Measurements from ENCODE around the gene ATG16L1. TPM values are rescaled to one million over a fixed set of nuclear protein-coding genes. Genes with fewer than 3 reads are reported as not detected.

ATG16L1 gene
- total RNA-seq, 1 experiment from 2014 or later, result 42.0 TPM

- H3K18ac ChIP-seq (ENCODE audit: insufficient read length, low read depth, low read length), result no peak overlapping the region
- Mint-ChIP-seq H3K27me3 (ENCODE audit: low read depth) (peaks cover 3% of the 10 kb centered on the region), H3K36me3 (ENCODE audit: insufficient read depth in 1 of 3, low read depth in 3 of 3) (peaks cover 0 to 5% (median 2%) of the 10 kb centered on the region in 3 experiments; a peak in 3 of 7 replicates), H3K9me3 (peaks cover 0 to 2% of the 10 kb centered on the region in 2 experiments; a peak in 2 of 5 replicates), H3K27ac (peak overlapping the region in 2 of 3 experiments; percentile 62 to 90; a peak in 3 of 7 replicates), H3K4me3 (peak overlapping the region; percentile 27 to 33; a peak in 2 of 5 replicates), H3K4me1 (peaks cover 40% of the 10 kb centered on the region in 2 experiments)
- no peaks in the 10 kb centered on the region for H3K27me3 ChIP-seq (ENCODE audit: insufficient read depth, low read length)
- H2AFZ ChIP-seq (ENCODE audit: low read length), result no peak overlapping the region
- no peaks in the 10 kb centered on the region for H3K9me3 ChIP-seq (ENCODE audit: control insufficient read depth, low read depth, low read length)
- DNase-seq, result no peak
- no peak for TF ChIP-seq CTCF (conservative IDR thresholded peaks at IDR 0.05)
- no peak overlapping the region for H3K14ac ChIP-seq (ENCODE audit: insufficient read depth, low read length)
- H3T11ph ChIP-seq (ENCODE audit: low read length), result no peak overlapping the region
- peaks cover 8% of the 10 kb centered on the region; the same call in 1 of the 2 replicates for H3K4me1 ChIP-seq (ENCODE audit: insufficient read depth, low read length)
- no peak overlapping the region for H4K91ac ChIP-seq (ENCODE audit: insufficient read length, low read depth, low read length)
- no peak overlapping the region for H2BK5ac ChIP-seq (ENCODE audit: insufficient read length, low read length)
- H2BK15ac ChIP-seq (ENCODE audit: low read depth, low read length), result no peak overlapping the region
- no peak overlapping the region for H2BK12ac ChIP-seq (ENCODE audit: insufficient read length, low read depth, low read length)
- H3K9ac ChIP-seq (ENCODE audit: extremely low read depth, insufficient read length, low read length), result no peak overlapping the region
- no peak overlapping the region for H3K4ac ChIP-seq (ENCODE audit: low read depth, low read length)
- H2AK5ac ChIP-seq (ENCODE audit: insufficient read length, low read length), result no peak overlapping the region
- no peak overlapping the region for H3K23ac ChIP-seq (ENCODE audit: insufficient read length, low read depth, low read length)
- H4K20me1 ChIP-seq (ENCODE audit: control insufficient read depth, insufficient read depth, insufficient read length), result no peaks in the 10 kb centered on the region
- H3K79me2 ChIP-seq (ENCODE audit: insufficient read depth, low read length), result no peaks in the 10 kb centered on the region
- H3K23me2 ChIP-seq (ENCODE audit: insufficient read length, low read depth, low read length, poor library complexity, severe bottlenecking), result no peaks in the 10 kb centered on the region
- H3K56ac ChIP-seq (ENCODE audit: insufficient read length, low read depth, low read length), result no peak overlapping the region
- H3K79me1 ChIP-seq (ENCODE audit: insufficient read depth, low read depth, low read length, poor library complexity, severe bottlenecking), result no peaks in the 10 kb centered on the region
- H3K4me2 ChIP-seq (ENCODE audit: insufficient read depth, insufficient read length, low read length), result no peak overlapping the region
- no peak overlapping the region for H3K27ac ChIP-seq (ENCODE audit: insufficient read length, low read depth, low read length)
- WGBS (ENCODE audit: extremely low coverage, insufficient read length, low lambda C conversion rate), result no CpG with 5 or more reads among the region's 4 CpGs
- no peak overlapping the region for H2BK120ac ChIP-seq (ENCODE audit: low read depth, low read length, poor library complexity, severe bottlenecking)
- no peak overlapping the region for H4K8ac ChIP-seq (replicated peaks; ENCODE audit: insufficient read length, low read depth, low read length)
- no peak overlapping the region for H2BK20ac ChIP-seq (ENCODE audit: low read depth, low read length, poor library complexity, severe bottlenecking)
- H4K5ac ChIP-seq (ENCODE audit: insufficient read length, low read depth, low read length), result no peak overlapping the region
Measured at GRCh38 chr2:233209117-233209532, 42.3 kb upstream of the ATG16L1 start.

Data from H9 (cell line).